Fibroblast of peridontal ligament (primary cell): Measurements from ENCODE around the gene IRAK1.

Experiments
- DNase-seq: peaks from one replicate; pipeline ENCODE4 v3.0.0-alpha.2; 2010; ENCODE audit errors: extremely low read depth

IRAK1 gene

GRCh38 chrX:154019061-154019621 lies 561 bp downstream of the IRAK1 start:
- no peak for DNase-seq

GRCh38 chrX:154018518-154019060 lies 1.1 kb downstream of the IRAK1 start:
- no peak for DNase-seq

GRCh38 chrX:154017766-154018517 lies 1.8 kb downstream of the IRAK1 start:
- DNase-seq: no peak

- no peak for DNase-seq
Measured at GRCh38 chrX:154016366-154017076, 3.2 kb downstream of the IRAK1 start.

GRCh38 chrX:154015581-154016264 lies 4.0 kb downstream of the IRAK1 start:
- no peak for DNase-seq

GRCh38 chrX:154014429-154015380 lies 5.0 kb downstream of the IRAK1 start:
- DNase-seq: no peak

GRCh38 chrX:154013614-154014360 lies 5.9 kb downstream of the IRAK1 start:
- DNase-seq: peak; percentile 31

GRCh38 chrX:154013001-154013421 lies 6.7 kb downstream of the IRAK1 start:
- no peak for DNase-seq

GRCh38 chrX:154012336-154012991 lies 7.2 kb downstream of the IRAK1 start:
- no peak for DNase-seq

GRCh38 chrX:154011376-154012335 lies 8.0 kb downstream of the IRAK1 start:
- no peak for DNase-seq

- no peak for DNase-seq
Measured at GRCh38 chrX:154010330-154011087, 9.2 kb downstream of the IRAK1 start.

GRCh38 chrX:154008521-154008920 lies 11.2 kb downstream of the IRAK1 start:
- no peak for DNase-seq

GRCh38 chrX:154006947-154007346 lies 12.8 kb downstream of the IRAK1 start:
- no peak for DNase-seq

GRCh38 chrX:154004315-154004714 lies 15.4 kb downstream of the IRAK1 start:
- no peak for DNase-seq

- DNase-seq: peak; percentile 88
Measured at GRCh38 chrX:154002215-154002719, 17.4 kb downstream of the IRAK1 start.

- no peak for DNase-seq
Measured at GRCh38 chrX:154000051-154000450, 19.7 kb downstream of the IRAK1 start.

- no peak for DNase-seq
Measured at GRCh38 chrX:153999359-154000037, 20.2 kb downstream of the IRAK1 start.
